SK-N-SH treated with all-trans-retinoic acid at 6 μM for 48 hours (cell line): Measurements from ENCODE around the gene FANCB.

Experiments used
- ATAC-seq: fragments of 200-7000 bp; cut with Tn5 transposase; 3 replicates; pipeline ENCODE4 v1.9.1; 2020; ENCODE audit warnings: mild to moderate bottlenecking, moderate library complexity
- ARNTL ChIP-seq: fragments of 450-650 bp; formaldehyde crosslinking; IDR thresholded peaks from 2 replicates; pipeline ENCODE4 v1.5.0; 2020; ENCODE audit warnings: low read depth, mild to moderate bottlenecking, moderate library complexity, borderline replicate concordance
- BACH2 ChIP-seq: fragments of 250-450 bp; sonication (Bioruptor Pico); IDR thresholded peaks from 2 replicates; pipeline ENCODE4 v1.9.0; 2021; ENCODE audit warnings: mild to moderate bottlenecking, borderline replicate concordance
- CSDC2 ChIP-seq: fragments of 250-450 bp; sonication (Bioruptor Pico); IDR thresholded peaks from 2 replicates; pipeline ENCODE4 v1.5.0; 2020; ENCODE audit warnings: mild to moderate bottlenecking, moderate library complexity
- ESRRG ChIP-seq: fragments of 250-450 bp; sonication (Bioruptor Pico); IDR thresholded peaks from 2 replicates; pipeline ENCODE4 v1.6.1; 2021; ENCODE audit warnings: mild to moderate bottlenecking
- GLIS3 ChIP-seq: fragments of 250-450 bp; sonication (Bioruptor Pico); IDR thresholded peaks from 2 replicates; pipeline ENCODE4 v1.5.0; 2020; ENCODE audit warnings: mild to moderate bottlenecking, moderate library complexity
- ISL1 ChIP-seq: fragments of 250-450 bp; sonication (Bioruptor Pico); IDR thresholded peaks from 2 replicates; pipeline ENCODE4 v2.1.2; 2022; ENCODE audit warnings: mild to moderate bottlenecking, moderate library complexity
- OSR1 ChIP-seq: fragments of 250-450 bp; sonication (Bioruptor Pico); IDR thresholded peaks from 2 replicates; pipeline ENCODE4 v1.8.0; 2022; ENCODE audit warnings: moderate library complexity, mild to moderate bottlenecking, inconsistent platforms
- PPARA ChIP-seq: fragments of 250-450 bp; sonication (Bioruptor Pico); IDR thresholded peaks from 2 replicates; pipeline ENCODE4 v1.5.0; 2020; ENCODE audit warnings: mild to moderate bottlenecking, borderline replicate concordance
- RARB ChIP-seq: fragments of 250-450 bp; sonication (Bioruptor Pico); IDR thresholded peaks from 2 replicates; pipeline ENCODE4 v1.8.0; 2021; ENCODE audit warnings: mild to moderate bottlenecking, moderate library complexity
- SNAI2 ChIP-seq: fragments of 250-450 bp; sonication (Bioruptor Pico); IDR thresholded peaks from 2 replicates; pipeline ENCODE4 v1.5.0; 2020; ENCODE audit warnings: mild to moderate bottlenecking, moderate library complexity
- TCF4 ChIP-seq: fragments of 250-450 bp; sonication (Bioruptor Pico); IDR thresholded peaks from 2 replicates; pipeline ENCODE4 v1.8.0; 2021; ENCODE audit warnings: mild to moderate bottlenecking, moderate library complexity, borderline replicate concordance
- TOX ChIP-seq: fragments of 250-450 bp; sonication (Bioruptor Pico); IDR thresholded peaks from 2 replicates; pipeline ENCODE4 v1.8.0; 2021; ENCODE audit warnings: mild to moderate bottlenecking, moderate library complexity, borderline replicate concordance
- ZC3H10 ChIP-seq: fragments of 250-450 bp; sonication (Bioruptor Pico); IDR thresholded peaks from 2 replicates; pipeline ENCODE4 v1.5.1; 2021; ENCODE audit warnings: mild to moderate bottlenecking, moderate library complexity
- ZFP3 ChIP-seq: fragments of 250-450 bp; sonication (Bioruptor Pico); IDR thresholded peaks from 2 replicates; pipeline ENCODE4 v1.5.0; 2020; ENCODE audit warnings: mild to moderate bottlenecking, moderate library complexity
- ZFP30 ChIP-seq: fragments of 450-650 bp; formaldehyde crosslinking; IDR thresholded peaks from 2 replicates; pipeline ENCODE4 v1.5.0; 2022; ENCODE audit warnings: mild to moderate bottlenecking, moderate library complexity
- ZNF565 ChIP-seq: fragments of 450-650 bp; formaldehyde crosslinking; conservative IDR thresholded peaks from 2 replicates; pipeline ENCODE4 v1.5.0; 2020; ENCODE audit warnings: low read depth, mild to moderate bottlenecking, moderate library complexity
- ZNF70 ChIP-seq: fragments of 450-650 bp; formaldehyde crosslinking; IDR thresholded peaks from 2 replicates; pipeline ENCODE4 v1.5.0; 2020; ENCODE audit warnings: mild to moderate bottlenecking, moderate library complexity
- ZNF8 ChIP-seq: fragments of 450-650 bp; formaldehyde crosslinking; IDR thresholded peaks from 2 replicates; pipeline ENCODE4 v1.5.0; 2020; ENCODE audit warnings: mild to moderate bottlenecking, moderate library complexity
- TF ChIP-seq, protein P1 (sequence below): fragments of 250-450 bp; sonication (Bioruptor Pico); IDR thresholded peaks from 2 replicates; pipeline ENCODE4 v1.8.0; 2021; ENCODE audit warnings: low read depth, mild to moderate bottlenecking, moderate library complexity, borderline replicate concordance
- TF ChIP-seq, protein P2 (sequence below): fragments of 250-450 bp; sonication (Bioruptor Pico); IDR thresholded peaks from 2 replicates; pipeline ENCODE4 v1.5.1; 2020; ENCODE audit warnings: low read depth, mild to moderate bottlenecking, moderate library complexity
- TF ChIP-seq, protein P3 (sequence below): fragments of 250-450 bp; sonication (Bioruptor Pico); IDR thresholded peaks from 2 replicates; pipeline ENCODE4 v1.8.0; 2020; ENCODE audit warnings: mild to moderate bottlenecking, moderate library complexity, borderline replicate concordance

Gene FANCB

DNA sequence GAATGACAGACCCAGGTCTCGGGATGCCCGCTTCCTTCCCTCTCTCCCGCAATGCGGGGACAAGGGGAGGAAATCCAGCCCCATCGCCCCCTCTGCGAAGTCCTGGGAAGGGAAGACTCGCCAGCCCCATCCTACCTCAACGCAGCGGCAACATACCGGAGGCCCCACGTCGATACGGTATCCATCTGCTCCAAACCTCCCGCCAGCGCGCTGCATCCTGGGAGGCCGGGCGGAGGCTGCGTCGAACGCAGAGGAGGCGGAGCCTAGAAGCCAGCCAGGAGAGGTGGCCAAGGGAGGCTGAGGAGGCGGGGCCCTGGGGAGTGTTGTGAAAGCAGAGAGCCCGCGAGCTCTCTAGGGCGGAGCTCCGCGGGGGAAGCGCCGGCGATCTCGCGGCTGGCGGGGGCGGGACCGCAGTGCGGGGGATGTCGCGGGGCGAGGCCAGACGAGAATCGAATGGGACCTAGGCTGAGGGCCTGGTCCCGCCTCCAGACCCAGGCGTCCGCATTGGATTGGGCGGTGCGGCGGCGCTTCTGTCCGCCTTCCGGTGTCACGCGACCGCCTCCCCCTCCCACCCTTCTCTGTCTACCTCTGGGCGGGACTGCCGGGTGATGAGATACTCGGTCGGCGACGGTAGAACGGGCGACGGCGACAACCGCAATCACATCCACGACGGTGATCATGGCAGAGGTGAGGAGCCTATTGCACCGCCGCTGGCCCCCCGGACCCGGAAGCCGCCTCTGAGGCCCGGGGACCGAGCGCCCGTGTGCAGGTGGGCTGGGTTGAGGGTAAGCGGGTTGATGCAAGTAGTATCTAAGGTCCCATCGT lies at the start of gene FANCB, which contains the start of gene MOSPD2:
Gene FANCB (minus strand): TSS at position 219 of the 825 bp plus-strand sequence. CDS start 7,559 bp downstream, outside the sequence.
Gene MOSPD2 (plus strand): TSS at position 571 of the 825 bp plus-strand sequence. CDS start 108 bp downstream, at position 679.
- TF ChIP-seq ZC3H10 (CRISPR knock-in tag) (no peak), ARNTL (CRISPR knock-in tag) (no peak), ZFP30 (CRISPR knock-in tag) (no peak), TOX (CRISPR knock-in tag) (no peak), OSR1 (CRISPR knock-in tag) (no peak), ESRRG (CRISPR knock-in tag) (no peak), CSDC2 (CRISPR knock-in tag) (no peak), GLIS3 (CRISPR knock-in tag) (no peak), SNAI2 (CRISPR knock-in tag) (no peak), ZNF565 (no peak), ZNF70 (no peak), TCF4 (CRISPR knock-in tag) (no peak), PPARA (no peak)
- TF ChIP-seq, protein P1, sequence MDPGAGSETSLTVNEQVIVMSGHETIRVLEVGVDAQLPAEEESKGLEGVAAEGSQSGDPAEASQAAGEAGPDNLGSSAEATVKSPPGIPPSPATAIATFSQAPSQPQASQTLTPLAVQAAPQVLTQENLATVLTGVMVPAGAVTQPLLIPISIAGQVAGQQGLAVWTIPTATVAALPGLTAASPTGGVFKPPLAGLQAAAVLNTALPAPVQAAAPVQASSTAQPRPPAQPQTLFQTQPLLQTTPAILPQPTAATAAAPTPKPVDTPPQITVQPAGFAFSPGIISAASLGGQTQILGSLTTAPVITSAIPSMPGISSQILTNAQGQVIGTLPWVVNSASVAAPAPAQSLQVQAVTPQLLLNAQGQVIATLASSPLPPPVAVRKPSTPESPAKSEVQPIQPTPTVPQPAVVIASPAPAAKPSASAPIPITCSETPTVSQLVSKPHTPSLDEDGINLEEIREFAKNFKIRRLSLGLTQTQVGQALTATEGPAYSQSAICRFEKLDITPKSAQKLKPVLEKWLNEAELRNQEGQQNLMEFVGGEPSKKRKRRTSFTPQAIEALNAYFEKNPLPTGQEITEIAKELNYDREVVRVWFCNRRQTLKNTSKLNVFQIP (CRISPR knock-in tag), result no peak
- TF ChIP-seq, protein P2, sequence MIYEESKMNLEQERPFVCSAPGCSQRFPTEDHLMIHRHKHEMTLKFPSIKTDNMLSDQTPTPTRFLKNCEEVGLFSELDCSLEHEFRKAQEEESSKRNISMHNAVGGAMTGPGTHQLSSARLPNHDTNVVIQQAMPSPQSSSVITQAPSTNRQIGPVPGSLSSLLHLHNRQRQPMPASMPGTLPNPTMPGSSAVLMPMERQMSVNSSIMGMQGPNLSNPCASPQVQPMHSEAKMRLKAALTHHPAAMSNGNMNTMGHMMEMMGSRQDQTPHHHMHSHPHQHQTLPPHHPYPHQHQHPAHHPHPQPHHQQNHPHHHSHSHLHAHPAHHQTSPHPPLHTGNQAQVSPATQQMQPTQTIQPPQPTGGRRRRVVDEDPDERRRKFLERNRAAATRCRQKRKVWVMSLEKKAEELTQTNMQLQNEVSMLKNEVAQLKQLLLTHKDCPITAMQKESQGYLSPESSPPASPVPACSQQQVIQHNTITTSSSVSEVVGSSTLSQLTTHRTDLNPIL, result no peak
- ATAC-seq, result peak; percentile 98

DNA sequence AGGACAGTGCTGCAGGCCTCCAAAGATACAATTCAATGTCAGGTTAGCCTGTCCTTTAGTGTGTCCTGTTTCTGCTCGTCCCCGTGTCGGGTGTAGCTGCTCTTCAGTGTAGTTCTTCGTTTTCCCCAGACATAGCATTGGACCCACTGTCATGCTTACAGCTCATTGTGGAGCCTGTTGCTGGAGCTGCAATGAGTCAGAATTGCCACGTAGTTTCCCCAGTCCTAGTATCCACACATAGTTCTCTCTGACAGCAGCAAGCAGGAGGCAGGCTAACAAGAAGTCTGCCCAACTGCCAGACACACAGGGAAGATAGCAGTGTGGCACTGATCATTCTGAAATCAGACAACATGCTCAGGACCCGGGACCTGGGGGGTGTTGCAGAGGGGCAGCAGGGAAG lies 49.6 kb upstream of the FANCB start:
- peak; percentile 97 for ATAC-seq
- TF ChIP-seq ZNF565 (no peak), RARB (CRISPR knock-in tag) (no peak), ISL1 (CRISPR knock-in tag) (no peak), ESRRG (CRISPR knock-in tag) (no peak), TCF4 (CRISPR knock-in tag) (no peak), ZNF70 (no peak)
- TF ChIP-seq, protein P3, sequence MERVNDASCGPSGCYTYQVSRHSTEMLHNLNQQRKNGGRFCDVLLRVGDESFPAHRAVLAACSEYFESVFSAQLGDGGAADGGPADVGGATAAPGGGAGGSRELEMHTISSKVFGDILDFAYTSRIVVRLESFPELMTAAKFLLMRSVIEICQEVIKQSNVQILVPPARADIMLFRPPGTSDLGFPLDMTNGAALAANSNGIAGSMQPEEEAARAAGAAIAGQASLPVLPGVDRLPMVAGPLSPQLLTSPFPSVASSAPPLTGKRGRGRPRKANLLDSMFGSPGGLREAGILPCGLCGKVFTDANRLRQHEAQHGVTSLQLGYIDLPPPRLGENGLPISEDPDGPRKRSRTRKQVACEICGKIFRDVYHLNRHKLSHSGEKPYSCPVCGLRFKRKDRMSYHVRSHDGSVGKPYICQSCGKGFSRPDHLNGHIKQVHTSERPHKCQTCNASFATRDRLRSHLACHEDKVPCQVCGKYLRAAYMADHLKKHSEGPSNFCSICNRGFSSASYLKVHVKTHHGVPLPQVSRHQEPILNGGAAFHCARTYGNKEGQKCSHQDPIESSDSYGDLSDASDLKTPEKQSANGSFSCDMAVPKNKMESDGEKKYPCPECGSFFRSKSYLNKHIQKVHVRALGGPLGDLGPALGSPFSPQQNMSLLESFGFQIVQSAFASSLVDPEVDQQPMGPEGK (CRISPR knock-in tag), result no peak
- TF ChIP-seq, protein P1 (CRISPR knock-in tag), result no peak

DNA sequence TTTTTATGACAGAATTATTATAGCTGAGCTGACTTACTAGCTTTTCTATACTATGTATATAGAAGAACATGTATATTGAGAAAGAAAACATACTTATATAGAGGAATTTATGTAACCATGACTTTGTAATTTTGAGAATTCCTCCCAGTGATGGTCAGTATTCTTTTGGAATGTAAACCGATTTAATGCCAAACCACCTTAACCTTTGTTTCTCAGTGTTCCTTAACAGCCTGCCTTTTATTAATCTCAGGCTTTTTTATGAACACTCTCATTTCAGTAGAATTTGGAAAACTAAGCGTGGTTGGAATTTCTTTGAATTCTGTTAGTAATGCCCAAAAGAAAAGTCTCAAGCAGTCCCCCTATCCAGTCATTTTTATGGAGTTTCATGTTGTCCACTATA lies 47.3 kb upstream of the FANCB start:
- no peak for TF ChIP-seq SNAI2 (CRISPR knock-in tag)
- ATAC-seq, result no peak

DNA sequence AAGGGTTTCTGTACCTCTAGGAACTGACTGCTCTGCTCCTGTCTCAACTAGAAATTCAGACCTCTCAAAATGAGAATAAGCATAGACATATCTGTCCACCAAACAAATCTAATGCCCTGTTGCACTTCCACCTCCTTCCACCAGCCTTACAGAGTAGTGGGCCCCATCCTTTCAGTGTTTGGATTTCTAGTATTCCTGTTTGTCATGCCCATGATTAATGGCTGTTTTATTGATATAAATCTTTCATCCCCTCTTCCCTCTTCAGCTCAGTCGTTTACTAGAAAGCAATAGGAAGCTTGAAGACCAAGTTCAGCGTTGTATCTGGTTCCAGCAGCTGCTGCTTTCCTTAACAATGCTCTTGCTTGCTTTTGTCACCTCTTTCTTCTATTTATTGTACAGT lies 46.5 kb upstream of the FANCB start:
- TF ChIP-seq ZNF70 (no peak), ZC3H10 (CRISPR knock-in tag) (no peak), ZFP30 (CRISPR knock-in tag) (no peak), BACH2 (CRISPR knock-in tag) (no peak), ARNTL (CRISPR knock-in tag) (no peak), ISL1 (CRISPR knock-in tag) (no peak), ZNF8 (no peak), CSDC2 (CRISPR knock-in tag) (no peak), ZFP3 (CRISPR knock-in tag) (no peak), RARB (CRISPR knock-in tag) (no peak), PPARA (no peak)
- TF ChIP-seq, protein P2, result no peak
- TF ChIP-seq, protein P3 (CRISPR knock-in tag), result no peak
- TF ChIP-seq, protein P1 (CRISPR knock-in tag), result no peak
- no peak for ATAC-seq
